ENCODE measurements around the gene MACROH2A2.

DNA sequence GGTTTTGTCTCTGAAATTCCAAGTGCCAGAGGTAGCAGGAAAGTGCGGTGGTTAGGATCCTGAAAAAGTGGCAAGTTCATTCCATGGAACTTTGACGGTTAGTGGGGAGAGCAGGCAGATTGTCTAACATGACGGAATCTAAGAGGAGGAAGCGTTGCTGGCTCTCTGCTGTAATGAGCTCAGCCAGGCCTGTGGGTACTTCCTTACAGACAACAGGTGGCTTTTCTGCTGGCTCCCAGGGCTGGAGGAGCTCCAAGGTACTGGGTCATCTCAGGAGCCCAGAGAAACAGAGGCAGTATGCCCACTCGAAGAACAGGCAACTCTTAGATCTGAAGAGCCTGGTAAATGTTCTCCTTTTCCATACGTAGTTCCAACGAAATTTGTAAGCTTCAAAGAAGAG is 83.0 kb downstream of the MACROH2A2 start:
- TF ChIP-seq, protein P1, sequence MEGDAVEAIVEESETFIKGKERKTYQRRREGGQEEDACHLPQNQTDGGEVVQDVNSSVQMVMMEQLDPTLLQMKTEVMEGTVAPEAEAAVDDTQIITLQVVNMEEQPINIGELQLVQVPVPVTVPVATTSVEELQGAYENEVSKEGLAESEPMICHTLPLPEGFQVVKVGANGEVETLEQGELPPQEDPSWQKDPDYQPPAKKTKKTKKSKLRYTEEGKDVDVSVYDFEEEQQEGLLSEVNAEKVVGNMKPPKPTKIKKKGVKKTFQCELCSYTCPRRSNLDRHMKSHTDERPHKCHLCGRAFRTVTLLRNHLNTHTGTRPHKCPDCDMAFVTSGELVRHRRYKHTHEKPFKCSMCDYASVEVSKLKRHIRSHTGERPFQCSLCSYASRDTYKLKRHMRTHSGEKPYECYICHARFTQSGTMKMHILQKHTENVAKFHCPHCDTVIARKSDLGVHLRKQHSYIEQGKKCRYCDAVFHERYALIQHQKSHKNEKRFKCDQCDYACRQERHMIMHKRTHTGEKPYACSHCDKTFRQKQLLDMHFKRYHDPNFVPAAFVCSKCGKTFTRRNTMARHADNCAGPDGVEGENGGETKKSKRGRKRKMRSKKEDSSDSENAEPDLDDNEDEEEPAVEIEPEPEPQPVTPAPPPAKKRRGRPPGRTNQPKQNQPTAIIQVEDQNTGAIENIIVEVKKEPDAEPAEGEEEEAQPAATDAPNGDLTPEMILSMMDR (IDR thresholded peaks at IDR 0.05) = no peak
- no peak for TF ChIP-seq POLR2A (IDR thresholded peaks at IDR 0.05)

Data from thyroid gland (tissue), 4 donors.